Measurements from ENCODE around the gene FGF1.
A peak's percentile ranks its signal among the peaks of the same experiment; 100 is the strongest.
"Not testable (repeated sequence)": the region's sequence is repeated elsewhere in the genome, so short reads cannot be mapped to it uniquely, and the experiment has no call there.

Gene FGF1

GRCh38 chr5:142667831-142668230 lies 18.1 kb downstream of the FGF1 start:
- no peak for DNase-seq

GRCh38 chr5:142664636-142665035 lies 21.3 kb downstream of the FGF1 start:
- no peak for DNase-seq

GRCh38 chr5:142664067-142664466 lies 21.8 kb downstream of the FGF1 start:
- DNase-seq = no peak

DNA sequence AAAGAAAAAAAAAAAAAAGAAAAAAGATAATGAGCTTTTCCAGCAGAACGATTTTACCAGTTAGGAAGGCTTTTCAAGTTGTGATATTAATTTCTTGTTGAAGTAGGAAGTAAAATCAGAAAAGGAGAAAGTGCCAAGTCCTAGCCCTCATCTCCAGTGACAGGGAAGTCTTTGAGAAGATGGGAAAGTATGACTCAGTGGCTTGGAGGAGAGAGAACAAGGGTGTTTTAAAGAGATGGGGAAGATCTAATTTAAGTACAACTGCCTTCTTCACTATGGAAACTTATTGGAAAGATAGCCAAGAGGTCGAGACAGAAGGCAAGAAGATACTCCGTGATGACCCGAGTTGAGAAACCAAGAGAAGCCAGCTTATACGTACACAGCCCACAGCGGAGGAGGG lies 22.6 kb downstream of the FGF1 start:
- DNase-seq = no peak

- no peak for DNase-seq
Observed at GRCh38 chr5:142661957-142662356, 23.9 kb downstream of the FGF1 start.

- DNase-seq = no peak
Observed at GRCh38 chr5:142661143-142661542, 24.7 kb downstream of the FGF1 start.

GRCh38 chr5:142660731-142661130 lies 25.2 kb downstream of the FGF1 start:
- no peak for DNase-seq

- DNase-seq = no peak
Observed at GRCh38 chr5:142660196-142660595, 25.7 kb downstream of the FGF1 start.

DNA sequence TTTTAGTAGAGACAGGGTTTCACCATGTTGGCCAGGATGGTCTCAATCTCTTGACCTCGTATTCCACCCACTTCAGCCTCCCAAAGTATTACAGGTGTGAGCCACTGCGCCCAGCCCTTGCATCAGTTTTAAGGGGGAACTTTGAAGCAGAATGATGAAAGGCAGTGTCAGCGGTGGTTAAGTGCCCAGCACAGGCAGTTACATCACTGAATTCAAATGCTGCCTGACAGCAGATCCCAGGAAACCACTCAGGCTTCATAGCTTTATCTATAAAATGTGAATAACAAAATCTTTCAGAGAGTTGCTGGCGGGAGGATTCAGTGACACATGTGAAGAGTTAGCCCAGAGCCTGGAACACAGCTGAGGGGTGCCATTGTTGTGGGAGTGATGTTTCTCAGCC lies 26.5 kb downstream of the FGF1 start:
- DNase-seq = no peak

DNA sequence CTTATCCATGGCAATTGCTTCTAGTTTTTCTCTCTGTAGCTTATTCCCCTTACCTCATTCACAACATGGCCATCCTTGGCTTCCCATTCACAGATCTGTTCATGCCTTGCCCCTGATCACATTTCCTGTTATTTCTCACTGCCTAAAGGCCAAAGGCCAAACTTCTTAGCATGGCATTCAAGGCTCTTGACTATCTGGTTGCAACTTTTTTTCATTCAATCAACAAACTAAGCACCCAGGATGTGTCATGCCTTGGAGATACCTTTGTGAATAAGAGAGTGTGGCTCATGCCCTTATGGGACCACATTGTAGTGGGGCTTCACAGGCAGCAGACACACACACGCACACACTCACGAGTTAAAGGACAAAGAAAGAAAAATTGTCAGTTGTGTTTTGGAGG lies 27.6 kb downstream of the FGF1 start:
- DNase-seq = no peak

DNA sequence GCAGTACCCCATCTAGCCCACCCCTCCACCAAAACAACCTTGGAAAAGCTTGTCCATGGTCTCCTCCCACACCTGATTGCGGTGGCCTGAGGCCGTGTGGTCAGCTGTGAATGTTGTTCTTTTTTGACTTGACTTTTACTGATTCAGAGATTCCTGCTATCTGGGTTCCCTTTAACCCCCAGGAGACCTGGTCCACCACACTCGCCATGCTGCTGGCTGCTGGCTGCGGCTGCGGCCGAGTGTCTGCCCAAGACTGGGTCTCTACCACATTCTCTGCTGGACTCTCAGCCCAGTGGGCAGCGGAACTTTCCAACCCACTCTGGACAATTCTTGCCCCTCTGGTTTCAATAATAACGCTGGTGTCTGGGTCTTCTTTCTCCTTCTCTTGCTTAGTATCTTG lies 28.4 kb downstream of the FGF1 start:
- no peak for DNase-seq

- peak; percentile 38 for DNase-seq
Observed at GRCh38 chr5:142655339-142656267, 30.3 kb downstream of the FGF1 start.

- DNase-seq = no peak
Observed at GRCh38 chr5:142654578-142655058, 31.3 kb downstream of the FGF1 start.

DNA sequence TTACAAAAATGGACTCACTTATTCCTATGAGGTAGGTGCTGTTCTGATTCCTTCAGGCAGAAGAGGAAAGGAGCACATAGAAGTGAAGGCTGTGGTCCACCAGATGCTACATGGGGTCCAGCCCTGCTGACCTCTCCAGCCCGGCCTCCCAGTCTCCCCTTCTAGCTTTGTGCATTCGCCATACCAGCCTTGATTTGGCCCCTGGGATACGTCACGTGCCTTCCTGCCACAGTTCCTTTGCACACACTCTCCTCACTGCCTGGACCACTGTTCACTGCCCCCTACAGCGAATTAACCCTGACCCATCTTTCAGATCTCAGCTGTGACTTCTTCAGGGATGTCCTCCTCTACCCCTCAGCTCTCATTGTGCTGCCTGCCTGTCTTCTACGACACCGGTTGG lies 32.6 kb downstream of the FGF1 start:
- DNase-seq = no peak

DNA sequence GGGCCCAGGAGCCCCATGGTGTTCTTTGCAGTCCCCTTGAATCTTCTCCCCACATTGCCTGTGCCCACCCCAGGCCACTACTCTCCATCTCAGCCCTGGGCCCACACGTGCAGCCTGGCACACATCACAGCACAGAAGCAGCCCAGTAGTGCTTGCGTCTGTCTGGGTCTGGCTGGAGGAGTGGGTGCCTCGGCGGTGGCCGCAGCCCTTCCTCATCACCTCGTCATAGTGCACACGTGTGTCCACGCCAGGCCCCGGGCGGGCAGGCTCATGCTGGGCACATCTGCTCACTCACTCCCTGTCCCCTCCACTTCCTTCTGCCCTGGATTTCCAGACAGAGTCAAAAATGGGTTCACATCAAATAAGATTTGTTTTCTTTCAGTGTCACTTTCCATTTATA lies 33.3 kb downstream of the FGF1 start:
- no peak for DNase-seq

GRCh38 chr5:142650881-142651280 lies 35.0 kb downstream of the FGF1 start:
- DNase-seq = no peak

DNA sequence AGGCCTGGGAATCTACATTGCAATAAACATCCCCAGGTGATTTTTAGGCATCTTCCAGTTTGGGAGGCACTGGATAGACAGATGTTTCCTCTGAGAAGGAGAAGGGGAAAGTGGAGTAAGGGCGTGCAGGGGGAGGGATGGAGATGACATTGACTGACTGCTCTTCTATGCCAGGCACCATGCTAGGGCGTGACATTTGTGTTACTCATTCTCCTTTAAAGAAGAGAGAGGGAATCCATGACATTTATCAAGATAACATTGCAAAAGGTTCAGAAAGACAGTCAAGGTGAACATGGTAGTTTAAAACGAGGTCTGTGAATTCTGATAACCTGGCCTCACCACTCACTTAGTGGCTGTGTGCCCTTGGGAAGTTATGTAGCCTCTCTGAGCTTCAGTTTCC lies 35.8 kb downstream of the FGF1 start:
- no peak for DNase-seq

- not testable (repeated sequence) for DNase-seq
Observed at GRCh38 chr5:142648108-142648507, 37.8 kb downstream of the FGF1 start.

DNA sequence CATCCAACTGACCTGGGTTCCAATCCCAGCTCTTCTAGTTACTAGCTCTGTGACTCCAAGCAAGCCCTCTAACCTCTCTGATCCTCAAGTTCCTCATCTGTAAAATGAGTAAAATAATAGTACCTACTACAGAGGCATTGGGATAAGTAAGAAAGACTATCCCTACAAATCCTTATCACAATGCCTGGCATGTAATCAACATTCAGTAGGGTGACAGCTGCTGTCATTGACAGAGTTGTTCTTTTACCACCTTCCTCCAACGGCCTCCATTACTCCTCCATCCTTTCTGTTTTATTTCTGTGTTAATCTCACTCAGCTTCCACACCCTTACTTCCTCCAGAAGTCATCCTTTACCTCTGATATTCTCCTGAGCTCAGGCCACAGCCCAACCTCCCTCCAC lies 40.4 kb downstream of the FGF1 start:
- DNase-seq = no peak

- DNase-seq = no peak
Observed at GRCh38 chr5:142644640-142645361, 41.1 kb downstream of the FGF1 start.

GRCh38 chr5:142644127-142644526 lies 41.8 kb downstream of the FGF1 start:
- DNase-seq = no peak

- no peak for DNase-seq
Observed at GRCh38 chr5:142643634-142644033, 42.3 kb downstream of the FGF1 start.

GRCh38 chr5:142642427-142642826 lies 43.5 kb downstream of the FGF1 start:
- no peak for DNase-seq

GRCh38 chr5:142641711-142642110 lies 44.2 kb downstream of the FGF1 start:
- DNase-seq = no peak
